ENCODE results near the gene LIMS1. TPM values are rescaled to one million over a fixed set of nuclear protein-coding genes. Genes with fewer than 3 reads are reported as not detected.
A peak's percentile ranks its signal among the peaks of the same experiment; 100 is the strongest.
"Not testable (repeated sequence)": the region's sequence is repeated elsewhere in the genome, so short reads cannot be mapped to it uniquely, and the experiment has no call there.

Gene LIMS1
- total RNA-seq, 1 donor from 2014 or later: 97.6 TPM

DNA sequence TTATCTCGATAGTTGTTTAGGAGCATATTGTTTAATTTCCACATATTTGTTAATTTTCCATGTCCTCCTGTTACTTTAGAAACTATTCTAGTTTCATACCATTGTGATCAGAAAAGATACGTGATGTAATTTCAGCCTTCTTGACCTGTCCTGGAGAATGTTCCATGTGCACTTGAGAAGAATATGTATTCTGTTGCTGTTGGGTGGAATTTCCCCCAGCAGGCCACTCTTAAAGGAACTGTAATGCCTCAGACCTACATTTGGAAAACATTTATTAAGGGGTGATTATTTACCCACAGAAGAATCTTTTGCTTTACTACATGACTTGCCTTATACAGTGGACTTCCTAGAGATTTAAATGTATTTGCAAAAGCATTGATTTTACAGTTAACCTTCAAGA, 55.5 kb downstream of the LIMS1 start:
- Histone ChIP-seq H3K27me3 (no peaks in the 10 kb centered on the region), H3K4me1 (peaks cover 43% of the 10 kb centered on the region), H3K36me3 (no peaks in the 10 kb centered on the region), H3K9me3 (no peaks in the 10 kb centered on the region), H3K4me3 (peak overlapping the region; percentile 25), H3K27ac (peak overlapping the region; percentile 74)
- TF ChIP-seq, protein P1, sequence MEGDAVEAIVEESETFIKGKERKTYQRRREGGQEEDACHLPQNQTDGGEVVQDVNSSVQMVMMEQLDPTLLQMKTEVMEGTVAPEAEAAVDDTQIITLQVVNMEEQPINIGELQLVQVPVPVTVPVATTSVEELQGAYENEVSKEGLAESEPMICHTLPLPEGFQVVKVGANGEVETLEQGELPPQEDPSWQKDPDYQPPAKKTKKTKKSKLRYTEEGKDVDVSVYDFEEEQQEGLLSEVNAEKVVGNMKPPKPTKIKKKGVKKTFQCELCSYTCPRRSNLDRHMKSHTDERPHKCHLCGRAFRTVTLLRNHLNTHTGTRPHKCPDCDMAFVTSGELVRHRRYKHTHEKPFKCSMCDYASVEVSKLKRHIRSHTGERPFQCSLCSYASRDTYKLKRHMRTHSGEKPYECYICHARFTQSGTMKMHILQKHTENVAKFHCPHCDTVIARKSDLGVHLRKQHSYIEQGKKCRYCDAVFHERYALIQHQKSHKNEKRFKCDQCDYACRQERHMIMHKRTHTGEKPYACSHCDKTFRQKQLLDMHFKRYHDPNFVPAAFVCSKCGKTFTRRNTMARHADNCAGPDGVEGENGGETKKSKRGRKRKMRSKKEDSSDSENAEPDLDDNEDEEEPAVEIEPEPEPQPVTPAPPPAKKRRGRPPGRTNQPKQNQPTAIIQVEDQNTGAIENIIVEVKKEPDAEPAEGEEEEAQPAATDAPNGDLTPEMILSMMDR (IDR thresholded peaks at IDR 0.05): no peak
- intact Hi-C loops (cut with DNase I): loop anchor here (10.0 kb wide), 1 partner anchor 235 kb away; no protein-coding TSS in a partner anchor
- DNase-seq: no peak
- no peak for ATAC-seq

DNA sequence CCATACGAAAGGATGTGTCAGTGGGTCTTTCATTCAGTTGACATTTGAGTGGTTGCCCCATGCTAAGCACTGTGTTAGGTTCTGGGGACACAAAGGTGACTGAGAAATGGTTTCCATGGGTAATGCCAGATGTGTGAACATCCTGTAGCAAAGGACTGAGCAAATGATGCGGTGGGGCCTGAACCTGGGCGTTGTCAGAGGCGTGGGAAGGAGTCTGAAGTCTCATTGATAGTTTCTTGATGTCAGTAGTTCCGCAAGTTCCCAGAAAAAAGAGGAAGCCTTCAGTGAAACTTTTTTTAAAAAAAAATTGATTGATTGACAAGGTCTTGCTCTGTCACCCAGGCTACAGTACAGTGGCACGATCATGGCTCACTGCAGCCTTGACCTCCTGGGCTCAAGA, 56.9 kb downstream of the LIMS1 start:
- H3K27me3 ChIP-seq: no peaks in the 10 kb centered on the region
- H3K27ac ChIP-seq: peak overlapping the region; percentile 38
- no peaks in the 10 kb centered on the region for H3K9me3 ChIP-seq
- TF ChIP-seq, protein P1 (IDR thresholded peaks at IDR 0.05): no peak
- intact Hi-C loops (cut with DNase I): no loop called here
- H3K4me3 ChIP-seq: no peak overlapping the region
- DNase-seq (peak; percentile 73), ATAC-seq (peak; percentile 68)
- no peaks in the 10 kb centered on the region for H3K36me3 ChIP-seq
- H3K4me1 ChIP-seq: peaks cover 52% of the 10 kb centered on the region

DNA sequence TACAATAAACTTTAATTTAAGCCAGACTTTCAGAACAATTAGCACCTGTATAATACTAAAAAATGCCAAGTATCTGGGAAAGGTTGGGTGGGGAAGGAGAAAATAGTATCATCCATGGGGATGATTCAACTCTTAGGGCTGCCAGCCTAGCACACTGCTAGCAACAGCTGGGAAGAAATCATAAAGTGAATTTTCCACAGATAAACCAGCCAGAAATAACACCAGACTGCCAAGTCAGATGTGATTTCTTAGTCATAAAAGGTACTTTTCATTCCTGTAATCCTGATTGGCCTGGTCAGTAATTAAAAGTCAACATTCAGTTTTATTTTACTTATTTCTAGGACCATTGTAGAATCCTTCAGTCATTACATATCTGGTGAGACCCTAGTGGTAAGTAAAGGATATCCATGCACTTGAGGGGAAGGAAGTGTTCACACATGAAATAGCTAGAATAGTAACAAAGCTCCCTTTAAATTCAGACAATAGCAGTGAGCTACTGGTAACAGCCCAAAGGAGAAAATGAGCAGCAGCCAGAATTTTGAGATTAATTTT, 59.4 kb downstream of the LIMS1 start:
- Histone ChIP-seq H3K36me3 (no peaks in the 10 kb centered on the region), H3K4me1 (peaks cover 41% of the 10 kb centered on the region), H3K27me3 (no peaks in the 10 kb centered on the region), H3K4me3 (no peak overlapping the region), H3K27ac (peak overlapping the region; percentile 75), H3K9me3 (no peaks in the 10 kb centered on the region)
- no peak for ATAC-seq
- TF ChIP-seq, protein P1 (IDR thresholded peaks at IDR 0.05): no peak
- intact Hi-C loops (cut with DNase I): no loop called here
- no peak for DNase-seq

DNA sequence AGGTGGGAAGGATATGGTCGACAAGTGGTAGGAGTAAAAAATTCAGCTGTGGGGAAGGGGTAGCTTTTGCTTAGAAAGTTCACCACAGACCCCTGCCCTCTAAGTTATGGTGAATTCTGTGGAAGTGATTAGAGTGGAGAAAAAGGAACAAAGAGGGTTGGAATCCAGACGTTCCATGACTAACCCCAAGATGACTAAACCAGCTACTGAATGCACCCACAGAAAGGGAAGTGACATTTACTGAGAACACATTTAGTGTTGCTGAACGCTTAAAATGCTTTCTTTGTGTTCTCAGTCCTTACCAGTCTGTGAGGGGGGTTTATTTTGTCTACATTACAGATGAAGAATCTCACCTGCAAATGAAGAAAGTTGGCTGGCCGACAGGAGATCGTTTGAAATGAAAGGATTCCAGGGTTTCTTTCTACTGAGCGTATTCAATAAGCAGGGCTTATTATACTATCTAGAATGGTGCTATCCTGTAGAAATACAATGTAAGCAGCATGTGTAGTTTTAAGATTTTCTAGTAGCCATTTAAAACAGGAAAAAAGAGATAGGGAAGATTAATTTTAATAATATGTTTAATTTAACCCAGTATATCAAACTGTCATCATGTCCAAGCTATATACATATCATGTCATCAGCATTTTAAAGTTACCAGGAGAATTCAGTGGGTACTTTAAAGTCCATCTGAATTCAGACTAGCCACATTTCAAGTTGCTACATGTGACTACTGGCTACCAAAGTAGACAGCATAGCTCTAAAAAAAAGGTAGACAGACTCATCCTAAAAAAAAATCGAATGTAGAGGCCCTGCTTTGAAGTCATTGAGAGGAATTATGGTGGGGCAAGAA, 60.1 kb downstream of the LIMS1 start:
- ATAC-seq: peak; percentile 81
- no peaks in the 10 kb centered on the region for H3K36me3 ChIP-seq
- DNase-seq: no peak
- H3K9me3 ChIP-seq: no peaks in the 10 kb centered on the region
- TF ChIP-seq, protein P1 (IDR thresholded peaks at IDR 0.05): no peak
- intact Hi-C loops (cut with DNase I): no loop called here
- peak overlapping the region; percentile 75 for H3K27ac ChIP-seq
- no peak overlapping the region for H3K4me3 ChIP-seq
- H3K4me1 ChIP-seq: peaks cover 37% of the 10 kb centered on the region
- no peaks in the 10 kb centered on the region for H3K27me3 ChIP-seq

DNA sequence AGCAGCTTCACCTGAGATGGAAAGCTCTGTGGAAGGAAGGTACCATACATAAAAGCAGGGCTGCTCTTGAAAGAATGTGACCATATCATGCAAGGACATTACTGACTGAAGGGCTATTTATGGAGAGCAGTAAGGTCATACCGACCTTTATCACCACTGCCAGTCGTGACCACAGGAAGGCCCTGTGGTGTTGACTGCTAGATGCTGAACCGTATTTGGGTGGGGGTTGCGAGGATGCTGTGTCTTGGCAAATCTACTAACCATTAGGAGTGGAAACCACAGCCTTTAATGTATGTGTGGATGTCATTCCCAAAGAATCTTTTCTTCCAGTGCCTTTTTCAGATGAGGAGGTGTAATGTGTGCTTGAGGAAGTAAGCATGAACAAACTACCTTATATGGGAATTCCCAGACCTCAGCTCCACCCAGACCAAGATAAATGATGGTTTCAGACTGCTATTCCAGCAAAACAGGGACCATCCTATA, 60.8 kb downstream of the LIMS1 start:
- peaks cover 37% of the 10 kb centered on the region for H3K4me1 ChIP-seq
- intact Hi-C loops (cut with DNase I): no loop called here
- H3K4me3 ChIP-seq: no peak overlapping the region
- H3K27ac ChIP-seq: peak overlapping the region; percentile 75
- TF ChIP-seq, protein P1 (IDR thresholded peaks at IDR 0.05): no peak
- no peaks in the 10 kb centered on the region for H3K36me3 ChIP-seq
- no peak for DNase-seq
- no peaks in the 10 kb centered on the region for H3K27me3 ChIP-seq
- ATAC-seq: peak; percentile 77
- H3K9me3 ChIP-seq: no peaks in the 10 kb centered on the region

DNA sequence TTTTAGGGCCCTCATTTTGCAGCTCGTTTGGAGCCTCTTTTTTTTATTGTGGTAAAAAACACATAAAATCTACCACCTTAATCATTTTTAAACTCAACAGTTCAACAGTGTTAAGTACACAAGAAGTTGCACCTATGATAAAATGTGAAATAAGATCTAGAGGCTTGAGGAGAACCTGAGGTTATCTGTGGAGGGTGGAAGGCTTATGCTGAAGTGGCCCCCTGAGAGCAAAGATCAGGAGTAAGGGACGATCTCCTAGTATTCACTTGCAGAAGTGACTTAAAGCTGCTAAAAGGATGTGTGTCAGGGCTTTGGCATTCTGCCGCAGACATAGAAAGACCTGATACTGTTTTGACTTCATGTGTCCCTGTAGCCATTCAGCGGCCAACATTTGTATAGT, 61.5 kb downstream of the LIMS1 start:
- intact Hi-C loops (cut with DNase I); ATAC-seq; H3K27me3 ChIP-seq; H3K9me3 ChIP-seq; DNase-seq; H3K36me3 ChIP-seq; H3K4me3 ChIP-seq: not testable (repeated sequence)
- H3K4me1 ChIP-seq: peaks cover 37% of the 10 kb centered on the region
- H3K27ac ChIP-seq: peak overlapping the region; percentile 42
